Stimulated activated CD8-positive, alpha-beta memory T cell treated with anti-CD3 and anti-CD28 coated beads, Interleukin-12 subunit alpha, Interleukin-12 subunit beta, amount 100 ng/mL, for 4 hours (primary cell): Measurements from ENCODE around the gene LRG1.

Experiments used
- DNase-seq: peaks from one replicate; pipeline ENCODE4 v3.0.0-alpha.2; 2020; ENCODE audit warnings: low read depth

LRG1 gene, protein sequence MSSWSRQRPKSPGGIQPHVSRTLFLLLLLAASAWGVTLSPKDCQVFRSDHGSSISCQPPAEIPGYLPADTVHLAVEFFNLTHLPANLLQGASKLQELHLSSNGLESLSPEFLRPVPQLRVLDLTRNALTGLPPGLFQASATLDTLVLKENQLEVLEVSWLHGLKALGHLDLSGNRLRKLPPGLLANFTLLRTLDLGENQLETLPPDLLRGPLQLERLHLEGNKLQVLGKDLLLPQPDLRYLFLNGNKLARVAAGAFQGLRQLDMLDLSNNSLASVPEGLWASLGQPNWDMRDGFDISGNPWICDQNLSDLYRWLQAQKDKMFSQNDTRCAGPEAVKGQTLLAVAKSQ

DNA sequence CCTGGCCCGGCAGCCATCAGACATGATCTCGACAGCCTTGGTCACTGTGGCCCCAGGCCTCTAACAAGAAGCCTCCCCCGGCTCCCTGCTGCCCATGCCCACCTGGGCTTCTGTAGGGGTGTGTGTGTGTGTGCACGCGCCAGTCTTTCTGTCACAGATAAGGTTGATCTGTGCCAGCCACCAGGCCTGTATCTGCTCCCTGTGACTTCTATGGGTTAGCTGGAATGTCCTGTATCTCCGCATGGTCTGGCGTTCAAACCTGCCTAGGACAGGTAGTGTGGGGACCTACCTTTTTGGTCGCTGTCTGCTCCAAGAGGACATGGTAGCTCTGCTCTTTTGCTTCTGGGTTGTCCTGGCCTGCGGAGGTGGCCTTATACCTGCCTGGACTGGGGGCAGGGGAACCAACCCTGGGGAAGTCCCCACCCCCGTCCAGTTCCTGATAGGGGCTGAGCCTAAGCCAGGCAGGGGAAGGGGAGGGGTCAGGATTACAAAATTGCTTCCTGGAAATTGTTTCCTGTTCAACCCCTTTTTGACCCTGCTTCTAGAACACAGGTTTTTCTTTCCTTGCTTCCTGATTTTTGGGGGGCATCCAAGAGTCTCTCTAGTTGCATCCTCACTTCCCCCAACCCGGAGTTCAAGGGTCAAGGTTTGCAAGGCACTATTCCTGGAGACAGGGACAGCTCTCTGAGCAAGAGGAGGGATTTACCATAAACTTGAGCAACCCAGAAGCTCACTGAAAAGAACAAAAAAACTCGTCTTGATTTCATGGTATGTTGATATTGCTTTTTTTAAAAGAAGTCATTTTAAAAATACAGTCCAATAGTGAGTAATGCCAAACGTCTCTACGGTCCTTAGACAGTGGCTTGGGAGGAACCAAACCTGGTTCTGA, at the start of gene LRG1:
TSS of gene LRG1 (minus strand) at position 344 of the 889 bp plus-strand sequence. CDS start at position 321, 23 bp downstream.
- DNase-seq: no peak

DNA sequence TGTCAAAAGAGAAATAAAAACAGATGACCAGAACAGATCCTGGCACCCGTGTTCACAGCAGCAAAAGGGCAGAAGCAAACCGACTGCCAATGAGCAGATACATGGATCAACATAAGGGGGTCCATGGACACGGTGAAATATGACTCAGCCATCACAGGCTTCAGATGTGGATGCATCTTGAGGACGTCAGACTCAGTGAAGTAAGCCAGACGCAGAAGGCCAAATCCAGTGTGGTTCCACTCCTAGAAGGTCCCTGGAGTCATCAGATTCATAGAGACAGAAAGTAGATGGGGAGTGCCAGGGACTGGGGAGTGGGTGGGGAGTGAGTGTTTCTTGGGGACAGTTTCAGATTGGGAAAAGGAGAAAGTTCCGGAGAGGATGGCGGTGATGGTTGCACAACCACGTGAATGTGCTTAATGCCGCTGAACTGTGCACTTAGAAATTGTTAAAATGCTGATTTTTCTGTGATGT, 48.5 kb upstream of the LRG1 start:
- no peak for DNase-seq

DNA sequence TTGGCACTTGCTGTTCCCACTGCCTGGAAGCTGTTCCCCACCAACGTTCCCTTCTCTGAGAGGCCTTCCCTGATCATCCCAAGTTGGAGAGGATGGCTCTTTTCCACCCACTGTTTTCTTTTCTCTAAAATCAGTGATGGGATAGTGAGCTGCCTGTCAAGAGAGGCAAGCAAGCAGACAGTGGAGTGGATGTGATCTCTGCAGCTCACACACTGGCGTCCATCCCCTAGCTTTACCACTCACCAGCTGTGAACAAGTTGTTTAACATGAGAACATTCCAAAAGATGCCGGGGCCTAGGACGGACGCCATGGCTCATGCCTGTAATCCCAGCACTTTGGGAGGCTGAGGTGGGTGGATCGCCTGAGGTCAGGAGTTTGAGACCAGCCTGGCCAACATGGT, 47.7 kb upstream of the LRG1 start:
- DNase-seq: no peak

DNA sequence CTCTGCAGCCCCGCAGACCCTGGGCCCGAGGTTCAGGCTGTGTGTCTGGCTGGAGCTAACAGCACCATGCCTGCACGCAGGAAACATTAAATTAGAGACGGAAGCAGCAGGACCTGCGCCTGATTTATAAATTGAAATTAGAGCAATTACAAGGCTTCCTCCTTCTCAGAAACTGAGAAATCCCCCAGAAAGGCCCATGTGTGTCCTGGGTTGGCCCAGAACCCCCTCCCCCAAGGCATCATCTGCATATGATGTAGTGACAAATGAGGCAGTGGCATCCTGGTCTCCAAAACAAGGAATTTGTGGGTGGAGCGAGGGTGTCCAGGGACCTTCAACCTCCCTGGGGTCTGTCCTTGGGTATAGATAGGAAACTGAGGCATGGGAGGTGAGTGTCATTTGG, 46.9 kb upstream of the LRG1 start:
- no peak for DNase-seq

DNA sequence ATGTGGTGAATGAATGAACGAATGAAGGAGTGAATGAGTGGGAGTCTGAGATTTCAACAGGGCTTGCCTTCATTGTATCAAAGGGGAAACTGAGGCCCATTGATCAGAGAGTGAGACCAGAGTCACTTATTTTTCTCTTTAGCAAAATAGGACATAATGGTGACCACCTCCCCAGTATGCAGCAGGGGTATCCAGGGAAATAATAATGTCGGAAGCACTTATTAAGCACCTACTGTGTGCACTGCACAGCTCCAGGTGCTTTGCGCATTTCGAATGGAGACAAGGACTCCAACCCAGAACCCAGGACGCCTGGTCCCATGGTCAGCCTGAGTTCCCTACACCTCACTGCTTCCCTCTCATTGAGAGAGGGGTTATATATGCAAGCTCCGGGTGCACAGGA, 46.4 kb upstream of the LRG1 start:
- no peak for DNase-seq

DNA sequence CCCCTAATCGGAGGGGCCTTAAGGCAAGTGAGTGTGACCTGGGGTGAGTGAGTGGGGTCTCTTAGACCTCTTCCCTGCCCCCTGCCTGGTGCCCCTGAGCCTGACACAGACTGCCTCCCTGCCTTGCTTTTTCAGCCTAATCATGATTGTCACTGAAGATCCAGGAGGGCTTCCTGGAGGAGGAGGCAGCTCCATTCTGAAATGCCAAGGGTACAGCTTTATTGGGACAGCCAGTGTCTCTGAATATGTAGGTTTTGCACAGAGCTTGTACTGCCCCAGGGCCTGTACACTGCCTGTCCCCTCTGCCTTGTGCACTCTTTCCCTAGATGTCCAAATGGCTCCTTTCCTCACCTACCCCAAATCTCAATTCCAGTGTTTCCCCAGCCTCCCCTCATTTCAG, 45.7 kb upstream of the LRG1 start:
- DNase-seq: no peak

DNA sequence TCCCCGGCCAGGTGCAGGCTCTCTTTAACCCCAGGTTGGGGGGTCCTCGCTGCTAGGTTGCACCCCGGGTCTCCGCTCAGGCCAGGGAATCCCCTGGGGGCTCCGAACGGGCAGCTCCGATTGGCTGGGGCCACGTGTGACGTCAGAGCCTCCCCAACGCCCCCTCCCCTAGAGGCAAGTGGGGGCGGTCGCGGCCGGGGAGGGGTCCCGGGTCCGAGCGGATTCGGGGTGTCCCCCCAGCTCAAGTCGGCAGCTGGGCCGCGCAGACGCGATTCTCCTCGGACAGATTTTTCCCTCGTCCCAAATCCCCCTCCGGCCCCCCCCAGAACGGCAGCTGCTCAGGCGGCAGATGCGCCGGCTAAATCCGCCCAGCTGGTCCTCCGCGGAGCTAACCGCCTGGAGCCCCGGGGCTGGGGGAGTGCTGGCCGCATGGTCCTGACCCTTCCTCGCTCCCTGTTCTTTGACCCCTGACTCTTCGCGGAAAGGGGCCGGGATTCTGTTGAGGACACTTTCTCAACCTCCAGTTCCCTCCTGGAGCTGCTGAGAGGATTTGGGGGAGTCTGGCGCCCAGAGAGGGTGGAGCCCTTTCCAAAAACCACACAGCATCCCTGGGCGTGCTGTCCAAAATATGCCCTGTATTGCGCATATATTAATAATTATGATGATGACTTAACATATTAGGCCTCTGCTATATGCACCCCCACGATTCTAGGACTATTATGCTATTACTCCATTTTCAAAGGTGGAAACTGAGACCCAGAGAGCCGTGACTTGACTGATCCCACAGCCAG, 45.0 kb upstream of the LRG1 start:
- DNase-seq: no peak

DNA sequence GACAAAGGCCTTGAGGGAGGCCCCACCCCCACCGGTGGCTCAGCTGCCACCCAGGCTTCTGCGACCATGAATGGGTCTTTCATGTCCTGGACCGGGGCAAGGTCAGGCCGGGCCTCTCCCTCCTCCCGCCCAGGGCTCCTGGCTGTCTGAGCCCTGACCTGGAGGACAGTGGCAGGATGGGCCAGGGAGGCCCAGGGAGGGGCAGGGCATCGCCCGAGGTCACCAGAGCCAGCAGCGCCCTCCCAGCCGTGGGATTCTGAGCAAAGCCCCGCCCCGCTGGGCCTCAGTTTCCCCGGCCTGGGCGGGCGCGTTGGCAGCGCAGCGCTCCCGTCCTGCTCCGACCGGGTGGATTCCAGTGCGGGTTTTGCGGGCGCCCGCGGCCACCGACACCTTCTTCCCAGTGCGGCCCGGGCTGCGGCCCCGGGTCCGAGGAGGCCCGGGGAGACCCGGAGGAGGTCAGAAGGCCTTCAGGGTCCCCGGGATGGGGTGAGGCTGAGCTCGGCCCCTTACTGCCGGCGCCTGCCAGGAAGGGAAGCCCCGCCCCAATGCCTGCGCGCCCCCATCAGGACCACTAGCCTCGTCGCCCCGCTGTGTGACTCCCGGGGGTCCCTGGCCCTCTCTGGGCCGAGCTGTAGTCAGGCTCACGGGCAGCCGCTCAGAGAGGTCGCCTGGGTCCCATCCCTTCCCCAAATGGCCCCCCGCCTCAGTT, 44.3 kb upstream of the LRG1 start:
- DNase-seq: no peak

DNA sequence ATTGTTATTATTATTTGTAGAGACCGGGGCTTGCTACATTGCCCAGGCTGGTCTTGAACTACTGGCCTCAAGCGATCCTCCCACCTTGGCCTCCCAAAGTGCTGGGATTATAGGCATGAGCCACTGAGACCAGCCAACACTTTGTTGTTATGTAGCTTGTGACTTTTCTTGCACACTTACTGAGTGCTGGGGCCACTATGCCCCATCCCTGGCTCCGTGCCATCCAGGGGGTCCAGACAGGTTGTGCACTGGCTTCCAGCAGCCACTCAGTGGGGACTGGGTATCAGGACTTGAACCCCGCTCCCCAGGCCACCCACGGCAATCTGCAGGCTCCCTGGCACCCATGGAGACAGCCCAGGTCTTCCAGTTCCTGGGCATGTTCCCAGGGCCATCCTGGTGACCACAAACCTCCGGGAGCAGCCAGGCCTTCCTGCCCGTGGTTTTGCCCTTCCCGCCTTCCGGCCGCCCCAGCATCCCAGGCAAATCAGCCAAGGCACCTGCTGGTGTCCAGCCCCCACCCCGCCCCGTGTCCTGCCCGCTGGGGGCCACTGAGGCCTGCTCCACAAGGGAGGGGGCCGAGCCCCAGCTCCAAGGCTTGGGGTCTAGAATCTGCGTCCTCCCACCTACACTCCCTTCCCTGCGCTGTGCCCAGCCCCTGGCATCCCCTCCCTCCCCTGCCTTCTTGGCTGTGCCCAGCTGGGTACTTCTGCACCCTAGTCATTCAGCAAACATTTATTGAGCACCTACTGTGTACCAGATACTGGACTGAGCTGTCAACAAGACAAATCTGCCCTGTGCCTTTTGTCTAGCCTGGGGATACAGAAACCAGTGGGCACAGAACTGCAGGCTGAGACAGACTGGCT, 43.4 kb upstream of the LRG1 start:
- DNase-seq: no peak

DNA sequence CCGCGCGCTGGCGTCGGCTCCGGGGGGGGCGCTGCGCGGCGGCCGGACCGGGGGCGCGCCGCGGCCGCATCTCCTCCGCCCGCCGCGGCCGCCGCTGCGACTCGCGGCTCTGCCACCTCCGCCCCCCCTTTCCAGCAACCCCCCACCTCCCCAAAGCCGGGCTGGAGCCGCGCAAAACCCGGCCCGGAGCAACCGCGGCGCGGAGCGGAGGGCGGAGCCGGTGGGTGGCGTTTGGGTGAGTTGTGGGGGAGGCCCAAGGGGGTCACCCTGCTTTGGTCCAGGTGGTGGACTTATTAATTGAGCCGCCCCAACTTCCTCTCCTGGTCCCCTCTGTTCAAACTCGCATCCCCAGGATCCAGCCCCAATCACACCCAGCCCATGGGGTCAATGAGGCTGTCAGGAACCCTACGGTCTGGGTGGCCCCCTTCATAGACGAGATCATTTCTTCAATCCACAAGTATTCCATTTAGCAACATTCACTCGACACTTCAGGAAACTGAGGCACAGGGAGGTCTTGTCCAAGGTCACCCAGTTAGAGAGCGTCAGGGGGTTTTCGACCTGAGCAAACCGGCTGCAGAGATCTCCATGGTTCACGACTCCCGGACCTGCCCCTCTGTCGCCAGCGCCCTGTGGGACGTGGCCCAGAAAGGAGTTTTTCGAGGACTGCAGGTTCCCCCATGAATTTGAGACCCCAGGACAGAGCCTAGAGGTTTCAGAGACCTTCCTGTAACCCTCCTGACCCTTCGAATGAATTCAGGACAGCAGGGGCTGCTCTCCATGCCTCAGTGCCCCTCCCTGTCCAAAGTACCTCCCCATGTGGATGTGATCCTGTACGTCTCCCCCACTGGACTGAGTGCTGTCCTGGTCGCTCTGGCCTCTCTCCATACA, 42.1 kb upstream of the LRG1 start:
- DNase-seq: no peak

DNA sequence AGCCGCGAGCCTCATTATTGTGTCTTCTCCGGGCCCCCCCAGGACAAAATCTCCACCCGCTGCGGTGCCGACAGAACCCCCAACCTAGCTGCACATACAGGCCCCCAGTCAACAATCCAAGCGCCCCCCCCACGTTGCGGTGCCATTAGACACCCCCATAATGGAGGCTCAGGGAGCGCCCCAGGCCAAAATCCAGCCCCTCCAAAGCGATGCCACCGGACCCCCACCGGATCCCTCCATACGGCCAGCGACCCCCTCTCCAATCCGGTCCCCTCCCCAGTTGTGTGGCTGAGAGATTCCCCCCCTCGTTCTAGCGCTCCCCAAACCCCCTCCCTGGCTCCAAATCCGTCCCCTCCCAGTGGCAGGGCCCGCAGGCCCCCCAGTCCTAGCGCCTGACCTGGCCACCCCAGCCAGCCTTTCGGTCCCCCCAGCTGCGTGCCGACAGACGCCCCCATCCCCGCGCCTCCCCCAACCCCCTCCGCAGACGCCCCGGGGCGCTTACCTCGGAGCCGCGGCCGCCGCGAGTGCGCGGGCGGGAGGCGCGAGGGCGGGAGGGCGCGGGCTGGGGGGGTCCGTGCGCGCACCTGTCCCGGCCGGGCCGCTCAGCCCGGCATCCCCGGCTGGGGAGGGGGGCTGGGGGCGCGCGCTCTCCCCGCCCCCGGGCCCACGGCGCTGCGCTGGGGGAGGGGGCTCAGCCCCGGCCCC, 41.3 kb upstream of the LRG1 start:
- no peak for DNase-seq

DNA sequence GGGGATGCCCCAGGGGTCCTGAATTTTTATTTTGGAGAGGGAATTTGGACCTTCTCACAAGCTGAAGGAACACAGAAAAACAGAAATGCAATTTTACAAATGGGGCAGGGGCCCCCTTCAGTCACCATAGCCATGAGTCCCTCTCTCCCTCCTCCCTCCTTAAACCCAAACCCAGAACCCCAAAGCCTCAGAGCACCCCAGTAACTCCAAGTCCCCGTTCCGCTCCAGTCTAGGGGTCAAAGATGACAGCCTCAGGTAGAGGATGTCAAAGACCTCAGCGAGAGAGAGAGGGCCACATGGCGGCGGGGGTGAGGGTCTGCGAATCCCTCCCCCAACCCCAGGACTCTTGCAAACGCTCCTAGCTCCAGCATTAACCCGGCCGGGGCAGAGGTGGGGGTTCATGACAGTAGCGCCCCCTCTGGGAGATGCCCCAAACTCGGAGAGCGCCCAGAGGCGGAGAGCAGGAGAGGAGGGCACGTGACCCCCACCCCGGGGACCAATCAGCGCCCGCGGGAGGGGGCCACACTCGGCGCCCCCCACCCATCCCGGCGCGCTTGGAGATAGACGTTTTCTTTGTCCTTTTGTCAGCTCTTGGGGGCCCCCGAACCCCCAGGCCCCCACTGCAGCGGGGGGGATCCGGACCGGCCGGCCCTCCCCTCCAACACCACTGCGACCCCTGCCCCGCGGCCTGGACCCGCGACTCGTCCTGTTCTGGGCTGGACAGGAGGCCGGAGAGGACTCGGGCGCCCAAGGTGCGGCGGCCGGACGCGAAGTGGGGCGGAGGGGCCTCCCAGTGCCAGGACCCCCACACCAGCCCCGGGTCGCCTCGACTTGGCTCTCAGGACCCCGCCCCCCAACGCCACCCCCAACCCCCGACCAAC, 40.4 kb upstream of the LRG1 start:
- no peak for DNase-seq

DNA sequence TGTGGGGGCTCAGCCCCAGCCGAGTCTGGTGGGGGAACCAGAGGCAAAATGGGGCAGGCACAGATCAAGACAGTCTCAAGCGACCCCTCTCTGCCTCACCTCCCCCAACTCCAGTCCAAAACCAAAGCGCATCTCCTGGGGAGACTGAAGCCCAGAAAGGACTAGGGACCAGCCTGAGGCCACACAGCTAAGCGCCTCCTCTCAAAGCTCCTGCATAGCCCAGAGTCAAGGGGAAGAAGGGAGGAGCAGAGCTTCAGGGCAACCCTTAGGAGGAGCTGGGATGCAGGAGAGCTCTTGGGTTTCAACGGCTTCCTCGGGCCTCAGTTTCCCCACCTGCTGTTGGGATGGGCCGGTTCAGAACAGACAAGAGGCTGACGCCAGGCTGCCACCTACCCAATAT, 39.6 kb upstream of the LRG1 start:
- no peak for DNase-seq

DNA sequence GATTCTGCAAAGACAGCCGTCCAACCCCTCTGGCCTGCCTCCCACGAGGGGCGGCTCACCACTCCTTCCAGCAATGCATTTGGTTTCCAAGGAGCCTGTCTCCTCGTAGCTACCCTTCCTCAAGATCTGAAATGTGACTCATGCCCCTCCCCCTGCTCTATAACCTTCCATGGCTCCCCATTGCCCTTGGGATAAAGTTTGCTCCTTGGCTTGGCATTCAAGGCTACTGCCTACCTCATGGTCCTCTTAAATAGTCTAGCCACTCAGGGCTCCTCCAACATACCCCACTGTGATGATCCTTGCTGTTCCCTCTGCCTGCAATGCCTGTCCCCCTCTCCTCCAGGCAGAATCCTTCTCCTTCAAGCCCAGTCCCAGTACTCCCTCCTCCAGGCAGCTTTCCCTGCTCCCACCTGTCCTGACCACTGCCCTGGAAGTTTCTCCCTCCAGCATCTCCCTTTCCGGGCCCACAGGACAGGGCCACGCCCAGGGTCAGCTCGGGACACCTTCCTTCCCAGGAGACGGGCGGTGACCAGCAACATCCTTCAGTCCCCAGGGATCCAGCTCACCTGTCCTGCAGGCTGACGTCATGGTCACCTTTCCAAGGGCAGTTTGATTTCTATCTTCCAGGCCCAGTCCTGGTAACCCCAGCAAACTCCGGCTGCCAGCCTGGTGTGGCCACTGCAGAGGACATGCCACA, 38.9 kb upstream of the LRG1 start:
- no peak for DNase-seq

DNA sequence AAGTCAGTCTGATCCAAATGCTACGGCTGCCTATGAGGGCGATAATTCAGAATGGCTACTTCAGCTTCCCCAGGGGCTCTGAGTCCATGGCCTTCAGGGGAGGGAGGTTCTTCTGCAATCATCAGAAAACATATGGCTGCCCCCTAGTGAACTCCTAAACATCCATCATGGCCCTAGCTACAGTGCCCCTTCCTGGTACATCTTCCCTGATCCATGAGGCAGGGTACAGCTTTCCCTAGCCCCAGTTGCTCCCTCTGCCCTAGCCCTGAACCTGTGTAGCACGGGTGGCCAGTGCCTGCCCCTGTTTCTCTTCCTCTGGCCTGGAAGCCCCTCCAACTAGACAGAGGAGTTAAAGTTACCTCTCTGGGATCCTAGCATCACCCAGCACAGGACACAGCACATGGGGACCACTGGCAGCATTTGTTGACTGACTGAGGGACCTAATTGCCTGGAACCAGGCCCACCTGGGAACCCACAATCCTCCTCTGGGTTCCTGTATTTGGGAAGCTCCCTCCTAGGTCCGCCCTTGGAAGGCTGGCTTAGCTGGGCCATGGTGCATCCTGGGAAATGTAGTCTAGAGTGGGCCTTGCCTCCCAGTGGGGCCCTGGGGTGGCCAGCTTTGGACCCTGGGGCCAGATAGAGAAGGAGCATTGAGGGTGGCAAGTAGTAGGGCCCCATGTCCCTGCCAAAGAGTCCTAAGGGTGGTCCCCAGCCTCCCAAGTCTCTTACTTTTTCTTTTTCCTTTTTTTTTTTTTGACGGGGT, 37.4 kb upstream of the LRG1 start:
- DNase-seq: no peak

DNA sequence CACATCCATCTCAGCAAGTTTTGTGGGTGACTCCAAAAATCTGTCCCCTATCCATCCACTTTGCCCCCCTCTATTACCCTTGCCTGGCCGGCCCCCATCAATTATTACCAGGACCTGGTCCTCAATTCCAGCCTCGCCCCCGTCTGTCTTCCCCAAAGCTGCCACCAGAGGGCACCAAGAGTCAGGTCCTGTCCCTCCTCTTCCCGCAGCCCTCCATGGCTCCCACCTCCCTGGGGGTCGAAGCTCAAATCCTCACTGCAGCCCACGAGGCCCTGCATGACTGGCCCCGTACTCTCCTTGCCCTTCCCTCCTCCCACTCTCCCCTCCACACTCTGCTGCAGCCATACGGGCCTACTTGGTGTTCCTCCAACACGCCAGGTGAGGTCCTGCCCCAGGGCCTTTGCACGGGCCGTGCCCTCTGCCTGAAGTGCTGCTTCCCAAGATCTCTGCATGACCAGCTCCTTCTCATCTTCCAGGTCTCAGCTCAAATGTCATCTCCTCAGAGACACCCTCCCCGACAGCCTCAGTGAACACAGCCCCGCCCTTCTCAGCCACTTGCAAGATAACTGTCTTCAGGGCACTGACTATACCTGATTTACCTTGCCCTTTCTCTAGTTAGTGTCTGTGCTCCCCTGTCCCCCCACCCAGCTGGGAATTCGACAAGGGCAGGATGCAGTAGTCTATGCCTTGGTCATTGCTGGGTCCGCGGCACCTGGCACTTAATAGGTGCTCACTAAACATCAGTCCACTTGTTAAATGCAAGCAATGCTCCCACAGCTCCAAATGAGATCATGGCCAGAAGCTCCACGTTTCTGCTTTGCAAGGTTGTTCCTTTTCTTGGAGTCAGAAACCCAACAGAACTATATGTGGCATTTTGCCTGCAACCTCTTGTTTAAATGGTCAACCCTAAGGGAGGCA, 36.4 kb upstream of the LRG1 start:
- peak; percentile 34 for DNase-seq
